GM19239 (cell line): ENCODE measurements around the gene BCAS2.
A peak's percentile ranks its signal among the peaks of the same experiment; 100 is the strongest.

ENCODE experiments used
- DNase-seq: peaks from one replicate; pipeline ENCODE4 v3.0.0; 2011; ENCODE audit warnings: low spot score; ENCODE audit not compliant: insufficient read length
- FAIRE-seq: peaks from 2 replicates; lab custom pipeline; 2011; peaks lifted over from hg19 to GRCh38; lab: Jason Lieb, UNC

The BCAS2 gene

DNA sequence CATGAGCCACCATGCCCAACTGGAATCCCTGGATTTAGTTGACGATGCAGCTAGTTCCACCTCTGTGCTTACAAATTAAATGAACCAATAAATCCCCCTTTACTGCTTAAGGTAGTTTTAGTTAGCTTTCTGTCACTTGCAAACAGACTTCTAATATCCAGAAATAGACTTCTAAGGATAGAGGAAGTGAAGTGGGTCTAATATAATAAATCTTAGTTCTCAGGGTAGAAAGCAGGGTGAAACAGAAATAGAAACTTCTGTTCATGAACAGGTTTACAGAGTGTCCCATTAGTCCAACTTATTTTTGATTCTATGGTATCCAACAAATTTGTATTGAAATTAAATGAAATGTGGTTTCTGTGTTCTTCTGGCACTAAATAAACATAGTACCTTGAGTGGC, 20.1 kb downstream of the BCAS2 start:
- FAIRE-seq: no peak

GRCh38 chr1:114559356-114559755, 22.1 kb downstream of the BCAS2 start:
- no peak for FAIRE-seq
- no peak for DNase-seq

More for the DNA sequence above, 20.1 kb downstream of the BCAS2 start:
- no peak for DNase-seq

GRCh38 chr1:114558544-114558943, 22.9 kb downstream of the BCAS2 start:
- DNase-seq (no peak), FAIRE-seq (peak; percentile 54)

GRCh38 chr1:114554577-114554976, 26.8 kb downstream of the BCAS2 start:
- DNase-seq (no peak), FAIRE-seq (no peak)

GRCh38 chr1:114552106-114552639, 29.2 kb downstream of the BCAS2 start:
- DNase-seq: no peak
- FAIRE-seq: no peak

DNA sequence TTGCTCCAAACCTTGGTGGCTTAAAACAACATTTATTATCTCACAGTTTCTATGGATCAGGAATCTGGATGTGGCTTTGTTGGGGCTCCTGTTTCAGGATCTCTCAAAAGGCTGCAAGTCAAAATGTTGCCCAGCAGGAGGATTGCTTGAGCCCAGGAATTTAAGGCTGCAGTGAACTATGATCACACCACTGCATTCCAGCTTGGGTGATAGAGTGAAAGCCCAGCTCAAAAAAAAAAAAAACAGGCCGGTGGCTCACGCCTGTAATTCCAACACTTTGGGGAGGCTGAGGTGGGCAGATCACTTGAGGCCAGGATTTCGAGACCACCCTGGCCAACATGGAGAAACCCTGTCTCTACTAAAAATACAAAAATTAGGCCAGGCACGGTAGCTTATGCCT, 30.0 kb downstream of the BCAS2 start:
- DNase-seq (no peak), FAIRE-seq (no peak)

DNA sequence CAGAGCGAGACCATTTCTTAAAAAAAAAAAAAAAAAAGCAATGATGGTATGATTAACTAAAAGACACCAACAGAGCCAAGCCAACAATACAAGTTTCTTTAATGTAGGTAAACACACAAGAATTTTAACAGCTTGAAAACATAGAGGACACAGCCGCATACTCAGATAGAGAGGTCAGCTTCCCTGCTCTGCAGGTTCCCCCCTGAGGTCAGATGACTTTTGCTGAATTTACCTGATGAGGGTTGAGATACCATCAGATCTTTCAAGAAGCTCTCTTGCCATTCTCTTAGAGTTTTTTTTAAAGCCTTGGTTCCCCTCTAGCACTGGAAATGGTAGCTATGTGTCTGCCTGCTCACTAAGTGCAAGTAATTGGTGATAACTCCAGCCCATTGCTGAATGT, 31.1 kb downstream of the BCAS2 start:
- FAIRE-seq (no peak), DNase-seq (no peak)

GRCh38 chr1:114549137-114549536, 32.3 kb downstream of the BCAS2 start:
- FAIRE-seq (no peak), DNase-seq (no peak)

DNA sequence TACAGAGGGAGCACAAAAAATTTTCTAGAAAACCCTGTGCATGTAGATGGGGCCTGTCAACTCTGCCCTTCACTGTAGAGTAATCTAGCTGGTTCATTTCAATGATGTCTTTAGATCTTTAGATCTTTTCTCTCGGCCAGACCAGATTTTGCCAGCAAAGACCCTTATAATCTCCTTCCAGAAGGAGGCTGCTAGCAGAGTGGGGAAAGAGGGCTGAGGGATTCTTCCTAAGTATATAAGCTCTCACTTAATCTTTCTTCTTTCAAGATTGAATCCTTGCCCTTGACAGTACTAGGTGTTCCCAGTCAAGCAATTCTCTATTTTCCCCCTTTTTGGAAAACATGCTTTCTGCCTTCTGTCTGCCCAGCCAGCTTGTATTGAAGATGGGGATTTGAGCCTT, 34.3 kb downstream of the BCAS2 start:
- FAIRE-seq: no peak
- DNase-seq: no peak

- no peak for FAIRE-seq
Measured at GRCh38 chr1:114545796-114546195, 35.6 kb downstream of the BCAS2 start.

GRCh38 chr1:114545315-114545714, 36.1 kb downstream of the BCAS2 start:
- FAIRE-seq (no peak), DNase-seq (no peak)

More at GRCh38 chr1:114545796-114546195, 35.6 kb downstream of the BCAS2 start:
- DNase-seq: no peak

DNA sequence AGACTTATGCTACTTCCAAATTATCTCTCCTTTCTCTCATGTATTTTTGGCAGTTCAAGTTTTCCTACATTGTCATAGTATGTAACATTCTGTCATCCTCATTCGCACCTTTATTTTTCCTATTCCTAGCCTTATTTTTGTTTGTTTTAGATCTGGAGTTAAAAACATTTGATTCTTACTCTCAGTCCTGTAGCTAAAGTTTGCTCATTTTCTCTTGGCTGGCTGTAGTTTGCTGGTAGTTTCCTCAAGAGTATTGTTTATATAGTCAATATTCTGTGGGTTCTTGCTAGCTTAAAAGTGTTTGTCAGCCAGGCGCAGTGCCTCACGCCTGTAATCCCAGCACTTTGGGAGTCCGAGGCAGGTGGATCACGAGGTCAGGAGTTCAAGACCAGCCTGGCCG, 40.6 kb downstream of the BCAS2 start:
- FAIRE-seq (no peak), DNase-seq (no peak)

DNA sequence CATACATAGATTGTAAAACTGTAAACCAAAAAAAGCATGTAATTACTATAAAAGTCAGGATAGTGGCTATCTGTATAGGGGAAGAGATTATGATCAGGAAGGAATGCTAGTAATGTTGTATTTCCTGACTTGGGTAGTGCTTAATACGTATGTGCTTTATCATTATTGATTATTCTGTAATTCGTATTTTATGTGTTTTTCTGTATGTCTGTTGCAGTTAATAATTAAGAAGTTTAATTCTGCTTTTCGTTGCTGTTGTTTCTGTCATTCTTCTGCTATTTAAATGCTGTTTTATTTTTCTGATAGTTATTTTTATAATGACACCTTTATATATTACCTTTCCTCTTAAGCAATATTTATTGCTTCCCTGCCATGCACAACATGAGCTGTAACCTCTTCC, 41.1 kb downstream of the BCAS2 start:
- DNase-seq: no peak
- no peak for FAIRE-seq

DNA sequence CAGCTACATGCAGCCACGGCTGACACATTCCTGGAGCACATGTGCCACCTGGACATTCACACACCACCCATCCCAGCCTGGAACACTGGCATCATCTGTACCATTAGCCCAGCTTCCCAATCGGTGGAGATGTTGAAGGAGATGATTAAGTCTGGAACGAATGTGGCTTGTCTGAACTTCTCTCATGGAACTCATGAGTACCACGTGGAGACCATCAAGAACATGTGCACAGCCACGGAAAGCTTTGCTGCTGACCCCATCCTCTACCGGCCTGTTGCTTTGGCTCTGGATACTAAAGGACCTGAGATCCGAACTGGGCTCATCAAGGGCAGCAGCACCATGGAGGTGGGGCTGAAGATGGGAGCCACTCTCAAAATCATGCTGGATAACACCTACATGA, 45.4 kb downstream of the BCAS2 start:
- DNase-seq (no peak), FAIRE-seq (no peak)

DNA sequence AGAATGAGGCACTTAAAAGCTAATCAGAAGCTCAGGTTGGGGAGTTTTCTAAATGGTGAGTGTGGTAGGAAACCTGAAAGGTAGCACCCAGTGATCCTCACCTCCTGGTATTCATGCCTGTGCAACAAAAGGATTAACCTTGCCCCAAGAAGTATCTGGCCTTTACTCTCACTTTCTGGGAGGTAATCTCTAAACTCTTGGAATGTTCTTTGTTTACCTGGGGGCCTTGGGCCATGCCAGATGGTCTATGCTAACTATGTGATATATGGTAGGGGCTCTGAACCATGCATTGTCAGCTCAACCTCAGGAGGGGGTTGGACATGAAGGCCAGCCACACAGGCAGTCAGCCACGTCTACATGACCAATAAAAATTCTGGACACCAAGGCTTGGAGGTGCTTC, 46.0 kb downstream of the BCAS2 start:
- DNase-seq (no peak), FAIRE-seq (no peak)

- no peak for FAIRE-seq
- no peak for DNase-seq
Measured at GRCh38 chr1:114531094-114531493, 50.3 kb downstream of the BCAS2 start.

GRCh38 chr1:114530224-114530623, 51.2 kb downstream of the BCAS2 start:
- FAIRE-seq (no peak), DNase-seq (no peak)

- DNase-seq (no peak), FAIRE-seq (no peak)
Measured at GRCh38 chr1:114524944-114525343, 56.5 kb downstream of the BCAS2 start.

GRCh38 chr1:114522264-114522575, 59.2 kb downstream of the BCAS2 start:
- FAIRE-seq: no peak
- no peak for DNase-seq

DNA sequence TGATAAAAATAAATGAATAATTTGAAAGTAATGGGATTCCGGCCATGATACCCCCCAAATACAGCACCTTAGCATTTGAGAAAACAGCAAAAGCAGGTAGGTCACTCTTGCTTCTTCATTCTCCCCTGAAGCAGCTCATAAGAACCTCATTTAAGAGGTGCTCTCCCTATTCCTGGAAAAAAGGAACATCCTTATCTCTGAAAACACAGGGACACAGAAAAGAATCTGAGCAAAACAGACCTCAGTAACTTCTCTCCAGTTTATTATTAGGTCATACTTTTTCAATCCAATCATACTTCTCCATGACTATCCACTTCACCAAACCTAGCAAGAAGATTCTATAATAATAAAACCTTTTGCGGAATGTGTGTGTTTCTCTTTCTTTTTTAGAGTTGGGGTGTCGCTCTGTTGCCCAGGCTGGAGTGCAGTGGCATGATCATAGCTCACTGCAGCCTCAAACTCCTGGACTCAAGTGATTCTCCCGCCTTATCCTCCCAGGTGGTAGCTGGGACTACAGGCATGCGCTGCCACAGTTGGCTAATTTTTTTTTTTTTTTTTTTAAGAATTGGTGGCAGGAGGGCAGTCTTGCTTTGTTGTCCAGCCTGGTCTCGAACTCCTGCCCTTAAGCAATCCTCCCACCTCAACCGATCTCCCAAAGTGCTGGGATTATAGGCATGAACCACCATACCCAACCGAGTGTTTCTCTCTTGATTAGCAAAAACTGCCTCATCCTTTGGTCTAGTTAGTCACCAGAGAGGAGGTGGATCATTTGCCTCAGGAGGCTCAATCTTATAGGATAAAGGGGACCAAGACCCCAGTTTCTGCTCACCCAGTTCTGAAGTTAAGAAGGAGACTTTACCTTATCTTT, 59.8 kb downstream of the BCAS2 start:
- DNase-seq: no peak
- no peak for FAIRE-seq
